IMR-90 (cell line): ENCODE data around the gene PRDM15. TPM values are rescaled to one million over a fixed set of nuclear protein-coding genes. Genes with fewer than 3 reads are reported as not detected.

ENCODE experiments used
- ATAC-seq: fragments of 200-7000 bp; cut with Tn5 transposase; 2 replicates; pipeline ENCODE4 v1.9.1; 2020; ENCODE audit warnings: low read depth, mild to moderate bottlenecking, moderate library complexity
- BruUV-seq: library from RNA; stranded (reverse); fragments of 400-500 nt; replicated peaks from 2 replicates; lab custom pipeline; 2021; lab: Mats Ljungman, UMichigan
- CTCF ChIA-PET: fragments of 300-600 bp; formaldehyde crosslinking; extraction: SDS; loops from one replicate; lab custom pipeline; 2021; ENCODE audit warnings: antibody characterized with exemption; lab: Yijun Ruan, JAX
- POLR2A ChIA-PET: fragments of 300-600 bp; sonication (Branson Sonifier 250); formaldehyde crosslinking; loops from one replicate; lab custom pipeline; 2022; ENCODE audit warnings: antibody characterized with exemption; ENCODE audit not compliant: unreplicated experiment; lab: Charles Lee
- DNase-seq: peaks from one replicate; pipeline ENCODE4 v3.0.0; 2013
- H2AFZ ChIP-seq: replicated peaks from 2 replicates; pipeline ENCODE3; 2013; ENCODE audit warnings: low read length, mild to moderate bottlenecking; ENCODE audit not compliant: poor library complexity
- H2AK5ac ChIP-seq: 2 replicates; pipeline ENCODE4 v1.6.1; 2013; ENCODE audit warnings: low read depth, low read length, inconsistent platforms
- H2AK9ac ChIP-seq: replicated peaks from 2 replicates; pipeline ENCODE3; 2013; ENCODE audit warnings: mild to moderate bottlenecking, low read depth, low read length, moderate library complexity; ENCODE audit not compliant: poor library complexity
- H2BK120ac ChIP-seq: 2 replicates; pipeline ENCODE4 v1.6.1; 2013; ENCODE audit warnings: low read depth, low read length, inconsistent platforms
- H2BK15ac ChIP-seq: 3 replicates; pipeline ENCODE4 v1.6.1; 2013; ENCODE audit warnings: low read depth, low read length, inconsistent platforms
- H2BK20ac ChIP-seq: 2 replicates; pipeline ENCODE4 v1.6.1; 2013; ENCODE audit warnings: low read depth, mild to moderate bottlenecking, inconsistent platforms, low read length, moderate library complexity
- H2BK5ac ChIP-seq: 2 replicates; pipeline ENCODE4 v1.6.1; 2013; ENCODE audit warnings: mild to moderate bottlenecking, low read depth, low read length, inconsistent platforms; ENCODE audit not compliant: poor library complexity, severe bottlenecking
- H3K14ac ChIP-seq: replicated peaks from 2 replicates; pipeline ENCODE4 v1.6.1; 2013; ENCODE audit warnings: low read depth, low read length, inconsistent platforms
- H3K18ac ChIP-seq: 2 replicates; pipeline ENCODE4 v1.6.1; 2013; ENCODE audit warnings: low read depth, low read length, control low read depth
- H3K23ac ChIP-seq: 2 replicates; pipeline ENCODE4 v1.6.1; 2013; ENCODE audit warnings: low read depth, low read length, inconsistent platforms
- H3K27ac ChIP-seq: 2 replicates; pipeline ENCODE4 v1.5.1; 2013; ENCODE audit warnings: mild to moderate bottlenecking, control low read depth, low read length; ENCODE audit not compliant: insufficient read depth
- H3K27me3 ChIP-seq: 2 replicates; pipeline ENCODE4 v1.6.1; 2013; ENCODE audit warnings: low read length; ENCODE audit not compliant: control insufficient read depth, insufficient read depth
- H3K36me3 ChIP-seq: 2 replicates; pipeline ENCODE4 v1.6.1; 2013; ENCODE audit warnings: low read length, mixed read lengths; ENCODE audit not compliant: control insufficient read depth, insufficient read depth
- H3K4ac ChIP-seq: 2 replicates; pipeline ENCODE4 v1.6.1; 2013; ENCODE audit warnings: low read depth, low read length, inconsistent platforms
- H3K4me1 ChIP-seq: 2 replicates; pipeline ENCODE4 v1.6.1; 2013; ENCODE audit warnings: low read length, mixed read lengths; ENCODE audit not compliant: control insufficient read depth, insufficient read depth
- H3K4me2 ChIP-seq: 2 replicates; pipeline ENCODE4 v1.6.1; 2013; ENCODE audit warnings: low read depth, mild to moderate bottlenecking, control low read depth, low read length, moderate library complexity
- H3K4me3 ChIP-seq: 2 replicates; pipeline ENCODE4 v1.5.1; 2013; ENCODE audit warnings: low read depth, mild to moderate bottlenecking, control low read depth, low read length, moderate library complexity; ENCODE audit not compliant: insufficient read depth
- H3K56ac ChIP-seq: 2 replicates; pipeline ENCODE4 v1.6.1; 2013; ENCODE audit warnings: low read length, inconsistent platforms; ENCODE audit not compliant: insufficient read depth; ENCODE audit errors: extremely low read depth
- H3K79me1 ChIP-seq, 2 experiments: 2 replicates each; pipeline ENCODE4 v1.6.1; 2013; ENCODE audit warnings: low read length in 2 of 2, inconsistent platforms in 1 of 2, low read depth in 1 of 2
- H3K9ac ChIP-seq: 2 replicates; pipeline ENCODE4 v1.6.1; 2013; ENCODE audit warnings: low read depth, low read length, control low read depth
- H3K9me1 ChIP-seq: 2 replicates; pipeline ENCODE4 v1.6.1; 2013; ENCODE audit warnings: low read length, inconsistent platforms; ENCODE audit not compliant: insufficient read depth
- H3K9me3 ChIP-seq: 2 replicates; pipeline ENCODE4 v1.6.1; 2013; ENCODE audit warnings: low read length; ENCODE audit not compliant: control insufficient read depth, insufficient read depth
- H4K20me1 ChIP-seq: 2 replicates; pipeline ENCODE4 v1.6.1; 2013; ENCODE audit warnings: low read length, inconsistent platforms; ENCODE audit not compliant: insufficient read depth
- H4K5ac ChIP-seq: 2 replicates; pipeline ENCODE4 v1.6.1; 2013; ENCODE audit warnings: mild to moderate bottlenecking, low read depth, low read length, control low read depth
- H4K8ac ChIP-seq, 2 experiments: 2 replicates each; pipeline ENCODE4 v1.6.1; 2013; ENCODE audit warnings: low read depth in 2 of 2, low read length in 2 of 2, control low read depth in 1 of 2, inconsistent platforms in 1 of 2
- H4K91ac ChIP-seq: 2 replicates; pipeline ENCODE4 v1.6.1; 2013; ENCODE audit warnings: low read depth, low read length, inconsistent platforms; ENCODE audit not compliant: insufficient read depth
- CTCF ChIP-seq: conservative IDR thresholded peaks from 2 replicates; pipeline ENCODE4 v1.5.1; 2012; ENCODE audit warnings: mild to moderate bottlenecking, low read depth, low read length, improper control_type of control experiment
- WGBS, 2 experiments: methylation state at CpG; one replicate each; pipeline versions ENCODE4 v1.1.5 to v1.1.7; 2013; ENCODE audit warnings: missing lambda C conversion rate in 2 of 2; ENCODE audit not compliant: insufficient read length in 1 of 2; ENCODE audit errors: extremely low coverage in 2 of 2; 5-methylcytosine and 5-hydroxymethylcytosine counted together
- dilution Hi-C: fragments of 300-500 bp; cut with HindIII; formaldehyde crosslinking; loops from one replicate; pipeline ENCODE4 v1.14.3; 2018; ENCODE audit warnings: low sequenced_read_pairs; ENCODE audit not compliant: unreplicated experiment
- in situ Hi-C: fragments of 300-500 bp; cut with MboI; formaldehyde crosslinking; loops from 3 replicates; pipeline ENCODE4 v1.14.3; 2019; ENCODE audit warnings: low sequenced_read_pairs, inconsistent platforms, mixed read lengths
- intact Hi-C: fragments of 100-400 bp; cut with micrococcal nuclease; formaldehyde crosslinking; loops from 2 replicates; pipeline ENCODE4 v1.10.0; 2022
- polyA plus RNA-seq, 3 experiments: library from polyadenylated mRNA; depleted of rRNA; stranded (reverse); fragments of >200 nt; gene quantifications; 2 replicates each; pipeline ENCODE4 v1.2.3, GENCODE V29; 2012; ENCODE audit warnings: low replicate concordance in 1 of 3
- total RNA-seq: library from RNA; depleted of rRNA; stranded (reverse); fragments of >200 nt; gene quantifications from 2 replicates; pipeline ENCODE4 v1.2.3, GENCODE V29; 2012

PRDM15 gene
- total and polyA plus RNA-seq, 2 of the 4 experiments (the other 2 are of a cell fraction), result 7.3 to 8.8 TPM

DNA sequence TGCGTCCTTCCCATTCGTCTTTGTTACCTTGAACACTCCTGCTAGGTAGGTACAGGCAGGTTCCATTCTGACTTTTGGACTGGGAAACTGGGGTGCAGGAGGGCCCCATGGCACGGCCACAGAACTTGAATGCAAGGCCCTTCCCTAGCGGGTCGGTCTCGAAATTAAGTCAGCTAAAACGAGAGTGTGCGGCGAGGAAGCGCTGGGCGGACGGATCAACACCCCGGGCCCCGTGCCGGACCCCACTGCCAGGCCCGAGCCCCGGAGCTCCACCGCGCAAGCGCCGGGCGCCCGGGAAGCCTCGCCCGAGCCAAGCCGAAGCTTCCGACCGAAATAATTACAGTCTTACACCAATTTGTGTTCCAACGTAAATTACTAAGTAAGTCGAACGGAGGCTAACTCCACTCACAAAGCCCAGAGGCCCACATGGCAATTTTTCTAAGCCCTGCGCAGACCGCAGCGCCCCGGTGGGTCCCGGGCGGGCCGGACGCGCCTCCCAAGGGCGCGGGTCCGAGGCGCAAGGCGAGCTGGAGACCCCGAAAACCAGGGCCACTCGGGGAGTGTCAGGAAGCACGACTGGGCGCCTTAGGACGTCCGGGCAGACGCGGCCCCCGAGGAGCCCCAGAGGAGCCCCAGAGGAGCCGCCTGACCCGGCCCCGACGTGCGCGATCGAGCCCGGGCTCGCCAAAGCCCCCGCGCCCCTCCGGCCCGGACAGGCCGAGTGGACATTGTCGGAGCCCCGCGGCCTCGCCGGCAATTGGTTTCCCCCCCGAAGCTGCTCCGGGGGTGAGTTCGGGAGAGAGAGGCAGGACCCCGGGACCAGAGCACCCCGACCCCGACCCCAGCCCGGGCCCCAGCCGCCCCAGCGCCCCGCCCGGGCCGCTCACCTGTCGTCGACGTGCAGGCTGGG lies 112.9 kb downstream of the PRDM15 start:
- no peaks in the 10 kb centered on the region for H3K36me3 ChIP-seq
- POLR2A ChIA-PET, result no interaction called here
- no peak overlapping the region for H3K18ac ChIP-seq
- CTCF ChIA-PET, result no interaction called here
- dilution Hi-C loops (no loop called here), intact Hi-C loops (no loop called here), in situ Hi-C loops (loop anchor here (5.0 kb wide), 1 partner anchor 149 kb away; no protein-coding TSS in a partner anchor)
- no peak overlapping the region for H2AK9ac ChIP-seq
- 4% methylated on average over 39 of the region's 88 CpGs; no CpG with 5 or more reads in 1 of the 2 experiments for WGBS, 2 experiments
- no peaks in the 10 kb centered on the region for H4K20me1 ChIP-seq
- H2AFZ ChIP-seq, result no peak overlapping the region
- H4K8ac ChIP-seq, result no peak overlapping the region
- H3K9ac ChIP-seq, result no peak overlapping the region
- BruUV-seq, result no TSS peak
- H4K5ac ChIP-seq, result no peak overlapping the region
- no peak for DNase-seq
- H3K23ac ChIP-seq, result no peak overlapping the region
- H2AK5ac ChIP-seq, result no peak overlapping the region
- peaks cover 4% of the 10 kb centered on the region for H3K4me1 ChIP-seq
- ATAC-seq, result no peak
- H3K27ac ChIP-seq, result no peak overlapping the region
- no peak overlapping the region for H3K56ac ChIP-seq
- peaks cover 5% of the 10 kb centered on the region; the same call in 1 of the 2 replicates for H3K9me3 ChIP-seq
- no peak overlapping the region for H3K4me3 ChIP-seq
- H3K4me2 ChIP-seq, result no peak overlapping the region
- H3K4ac ChIP-seq, result no peak overlapping the region
- no peaks in the 10 kb centered on the region for H3K79me1 ChIP-seq
- no peaks in the 10 kb centered on the region for H3K9me1 ChIP-seq
- H2BK5ac ChIP-seq, result no peak overlapping the region
- H3K14ac ChIP-seq, result no peak overlapping the region
- no peak overlapping the region for H2BK120ac ChIP-seq
- H2BK20ac ChIP-seq, result no peak overlapping the region
- H4K91ac ChIP-seq, result no peak overlapping the region
- H3K27me3 ChIP-seq, result peaks cover 95% of the 10 kb centered on the region
- no peak for TF ChIP-seq CTCF
- no peak overlapping the region for H2BK15ac ChIP-seq
